GM10266 (cell line): Measurements from ENCODE around the gene CDK12.

Experiments
- DNase-seq: peaks from one replicate; pipeline ENCODE4 v3.0.0; 2012; ENCODE audit errors: extremely low spot score
- CTCF ChIP-seq: IDR thresholded peaks from 2 replicates; pipeline ENCODE4 v1.5.1; 2012; ENCODE audit warnings: mild to moderate bottlenecking, low read depth; ENCODE audit not compliant: control insufficient read depth, insufficient read depth; ENCODE audit errors: missing control alignments

Gene CDK12

GRCh38 chr17:39578272-39578671 is 117.0 kb downstream of the CDK12 start:
- DNase-seq: no peak
- TF ChIP-seq CTCF: no peak

GRCh38 chr17:39579318-39580081 is 118.2 kb downstream of the CDK12 start:
- no peak for DNase-seq
- no peak for TF ChIP-seq CTCF

- TF ChIP-seq CTCF: no peak
- DNase-seq: no peak
Measured at GRCh38 chr17:39580082-39580468, 118.8 kb downstream of the CDK12 start.

GRCh38 chr17:39581071-39581758 is 119.9 kb downstream of the CDK12 start:
- no peak for DNase-seq
- TF ChIP-seq CTCF: no peak

GRCh38 chr17:39581759-39582085 is 120.4 kb downstream of the CDK12 start:
- DNase-seq: no peak
- no peak for TF ChIP-seq CTCF

- no peak for DNase-seq
- TF ChIP-seq CTCF: no peak
Measured at GRCh38 chr17:39582658-39583057, 121.4 kb downstream of the CDK12 start.
